HL-60/S4 treated with phorbol 12-myristate 13-acetate at 8.2 ng/mL for 4 days and 3 days (cell line): ENCODE results near the gene CFB.
"Not testable (repeated sequence)": the region's sequence is repeated elsewhere in the genome, so short reads cannot be mapped to it uniquely, and the experiment has no call there.

Experiments used
- in situ Hi-C: fragments of 300-500 bp; cut with MboI; formaldehyde crosslinking; loops from 2 replicates; pipeline ENCODE4 v1.15.0; 2022; ENCODE audit warnings: low sequenced_read_pairs

CFB gene

DNA sequence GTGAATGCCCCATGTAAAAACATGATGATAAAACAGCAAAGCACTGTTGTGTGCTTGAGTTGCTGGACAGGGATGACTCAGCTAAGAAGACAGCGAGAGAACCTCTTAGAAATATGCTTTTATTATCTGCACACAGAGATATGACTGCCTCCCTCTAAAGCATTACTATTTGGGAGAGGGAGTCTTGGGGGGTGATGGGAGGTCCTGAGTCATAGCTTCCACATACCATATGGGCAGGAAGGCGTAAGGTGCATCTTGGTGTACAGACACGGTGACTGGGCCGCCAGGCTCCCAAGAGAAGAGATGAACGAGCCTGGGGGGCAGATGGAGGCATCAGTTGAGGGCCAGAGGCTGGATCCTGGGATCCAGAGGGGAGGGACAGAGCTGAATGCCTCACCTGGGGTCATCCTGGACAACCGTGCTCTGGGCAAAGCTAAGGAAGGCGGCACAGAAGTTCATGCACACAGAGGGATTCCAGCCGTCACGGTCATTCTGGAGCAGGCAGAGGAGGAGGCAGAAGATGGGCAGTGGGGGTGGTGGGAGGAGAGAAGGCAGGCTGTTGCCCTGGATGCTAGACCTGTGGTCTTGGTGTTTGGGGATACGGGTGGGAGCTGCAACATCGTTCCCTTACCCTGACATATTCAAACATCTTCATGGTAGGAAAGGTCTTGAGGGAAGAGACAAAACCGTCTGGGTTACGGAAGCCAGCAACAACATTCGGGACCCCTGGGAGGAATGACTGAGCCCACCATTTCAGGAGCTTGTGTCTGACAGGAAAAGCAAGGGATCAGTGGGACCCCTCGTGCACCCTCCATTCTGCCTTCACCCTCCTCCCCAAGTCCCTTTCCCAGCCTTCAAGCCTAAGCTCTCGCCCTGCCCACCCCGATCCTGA lies 24.1 kb downstream of the CFB start:
- in situ Hi-C loops = loop anchor here (25.0 kb wide), 1 partner anchor 308 kb away; the partner anchor contains the start of genes APOM, BAG6, C6orf47 and CSNK2B

DNA sequence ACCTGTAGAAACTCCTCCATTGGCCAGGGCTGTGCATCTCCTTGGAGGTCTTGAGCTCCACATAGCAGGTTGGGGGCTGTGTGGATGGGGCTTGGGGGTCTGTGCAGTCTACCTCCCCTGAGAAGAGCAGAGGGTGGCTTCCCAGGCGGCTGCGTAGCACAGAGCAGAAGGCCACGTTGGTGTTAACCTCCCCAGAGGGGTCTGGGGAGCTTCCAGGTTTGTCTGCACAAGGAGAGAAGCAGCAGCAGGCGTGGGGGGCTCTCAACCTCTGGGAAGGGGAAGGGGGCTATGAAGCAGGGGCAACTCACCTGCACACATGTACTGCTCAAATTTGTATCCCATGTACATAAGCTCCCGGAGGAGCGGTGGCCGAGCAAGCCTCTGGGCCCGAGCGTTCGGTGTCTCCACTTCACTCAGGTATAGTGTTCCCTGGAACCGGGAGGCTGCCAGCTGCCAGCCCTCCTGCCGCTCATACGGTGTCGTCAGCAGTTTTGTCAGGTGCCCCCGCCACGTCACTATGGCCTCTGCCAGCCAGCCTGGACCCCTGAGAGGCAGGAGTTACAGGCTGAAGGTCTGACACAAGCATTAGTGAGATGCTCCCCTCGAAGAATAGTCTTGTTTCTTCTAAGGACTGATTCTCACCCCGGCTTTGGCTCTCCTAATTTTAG lies 24.8 kb downstream of the CFB start:
- in situ Hi-C loops = loop anchor here (25.0 kb wide), 1 partner anchor 308 kb away; the partner anchor contains the start of genes APOM, BAG6, C6orf47 and CSNK2B

DNA sequence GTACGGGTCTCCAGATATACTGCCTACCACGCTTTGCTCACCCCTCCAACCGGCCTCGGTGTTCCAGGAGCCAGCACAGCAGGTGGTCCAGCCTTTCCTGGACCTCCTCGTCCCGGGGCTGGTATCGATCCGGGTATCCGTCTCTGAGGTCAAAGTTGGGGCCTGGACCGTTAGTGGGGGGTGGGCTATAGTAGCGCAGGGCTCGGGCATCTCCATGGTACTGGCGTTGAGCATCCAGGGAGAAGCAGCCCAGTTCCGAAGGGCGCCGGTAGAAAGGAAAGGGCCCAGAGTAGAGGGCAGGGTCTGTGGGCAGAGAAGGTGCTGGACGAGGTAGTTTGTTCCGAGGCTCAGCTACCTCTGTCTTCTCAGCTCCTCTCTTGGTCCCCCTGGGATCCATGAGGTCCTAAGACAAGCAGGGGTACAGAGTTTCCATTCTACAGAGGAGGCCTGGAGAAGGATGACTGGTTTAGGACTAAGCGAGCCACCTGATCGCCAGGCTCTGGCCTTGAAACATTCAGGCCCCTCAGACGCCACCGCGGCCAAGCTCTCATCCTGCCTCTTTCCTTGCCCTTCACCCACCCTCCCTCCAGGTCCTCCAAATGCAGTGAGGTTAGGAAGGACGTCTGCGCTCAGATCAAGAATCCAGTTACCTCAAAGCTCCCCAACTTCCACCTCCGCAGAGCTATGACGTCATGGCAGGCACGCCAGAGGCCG lies 25.5 kb downstream of the CFB start:
- in situ Hi-C loops = loop anchor here (25.0 kb wide), 1 partner anchor 309 kb away; the partner anchor contains the start of genes APOM, BAG6, C6orf47 and CSNK2B

DNA sequence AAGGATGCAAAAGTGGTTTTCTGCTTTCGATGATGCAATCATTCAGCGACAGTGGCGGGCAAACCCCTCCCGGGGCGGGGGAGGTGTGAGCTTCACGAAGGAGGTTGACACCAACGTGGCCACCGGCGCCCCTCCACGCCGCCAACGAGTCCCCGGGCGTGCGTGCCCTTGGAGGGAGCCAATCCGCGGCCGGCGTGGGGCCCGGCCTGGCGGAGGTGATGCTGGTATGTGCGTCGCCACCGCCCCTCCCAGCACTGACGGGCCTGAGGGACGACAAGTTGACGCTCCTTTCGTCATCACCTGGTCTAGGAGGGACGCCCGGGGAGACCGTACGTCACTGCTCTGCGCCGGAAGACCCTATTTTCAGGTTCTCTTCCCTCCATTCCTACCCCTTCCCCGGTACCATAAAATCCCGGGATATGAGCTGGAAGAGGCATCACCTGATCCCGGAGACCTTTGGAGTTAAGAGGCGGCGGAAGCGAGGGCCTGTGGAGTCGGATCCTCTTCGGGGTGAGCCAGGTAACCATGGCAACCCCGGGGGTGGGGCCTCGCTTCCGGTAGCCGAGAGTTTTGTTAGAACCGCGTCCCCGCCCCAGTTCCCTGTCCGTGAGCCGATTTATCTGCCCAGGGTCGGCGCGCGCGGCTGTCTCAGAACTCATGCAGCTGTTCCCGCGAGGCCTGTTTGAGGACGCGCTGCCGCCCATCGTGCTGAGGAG lies 26.3 kb downstream of the CFB start, which contains the start of gene DXO:
Gene DXO, minus strand, starts transcription at position 146 of the 716 bp plus-strand sequence. CDS start 463 bp downstream, outside the sequence.
- in situ Hi-C loops = loop anchor here (25.0 kb wide), 1 partner anchor 310 kb away; the partner anchor contains the start of genes APOM, BAG6, C6orf47 and CSNK2B

DNA sequence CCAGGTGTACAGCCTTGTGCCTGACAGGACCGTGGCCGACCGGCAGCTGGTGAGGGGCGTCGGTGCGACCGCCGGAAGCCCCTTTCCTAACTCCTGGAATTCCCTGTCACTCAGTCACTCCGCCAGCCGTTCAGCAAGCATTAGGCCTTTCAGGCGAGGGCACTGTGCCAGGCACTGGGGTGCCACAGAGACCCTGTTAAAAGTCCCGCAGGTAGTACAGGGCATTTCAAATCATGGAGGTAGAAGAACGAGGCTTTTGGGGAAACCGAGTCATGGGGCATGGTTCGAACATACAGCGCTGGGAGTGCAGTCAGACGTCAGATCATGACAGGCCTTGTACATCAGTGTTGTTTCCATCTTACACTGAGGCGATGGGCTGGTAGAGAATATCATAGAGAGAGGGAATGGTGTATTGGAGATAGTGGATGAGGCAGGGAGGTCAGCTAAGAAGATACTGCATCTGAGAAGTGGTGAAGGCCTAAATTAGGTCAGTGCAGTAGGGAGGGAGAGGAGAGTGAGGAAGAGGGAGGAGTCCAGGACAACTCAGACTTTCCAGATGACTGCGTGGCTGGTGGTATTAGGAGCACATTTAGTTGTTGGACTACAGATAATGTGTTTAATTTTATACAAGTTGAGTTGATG lies 26.9 kb downstream of the CFB start:
- in situ Hi-C loops = loop anchor here (25.0 kb wide), 1 partner anchor 311 kb away; the partner anchor contains the start of genes APOM, BAG6, C6orf47 and CSNK2B

DNA sequence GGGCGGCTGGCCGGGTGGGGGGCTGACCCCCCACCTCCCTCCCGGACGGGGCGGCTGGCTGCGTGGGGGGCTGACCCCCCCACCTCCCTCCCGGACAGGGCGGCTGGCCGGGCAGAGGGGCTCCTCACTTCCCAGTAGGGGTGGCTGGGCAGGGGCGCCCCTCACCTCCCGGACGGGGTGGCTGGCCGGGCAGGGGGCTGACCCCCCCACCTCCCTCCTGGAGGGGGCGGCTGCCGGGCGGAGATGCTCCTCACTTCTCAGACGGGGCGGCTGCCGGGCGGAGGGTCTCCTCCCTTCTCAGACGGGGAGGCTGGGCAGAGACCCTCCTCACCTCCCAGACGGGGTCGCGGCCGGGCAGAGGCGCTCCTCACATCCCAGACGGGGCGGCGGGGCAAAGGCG lies 30.2 kb downstream of the CFB start:
- in situ Hi-C loops = not testable (repeated sequence)

DNA sequence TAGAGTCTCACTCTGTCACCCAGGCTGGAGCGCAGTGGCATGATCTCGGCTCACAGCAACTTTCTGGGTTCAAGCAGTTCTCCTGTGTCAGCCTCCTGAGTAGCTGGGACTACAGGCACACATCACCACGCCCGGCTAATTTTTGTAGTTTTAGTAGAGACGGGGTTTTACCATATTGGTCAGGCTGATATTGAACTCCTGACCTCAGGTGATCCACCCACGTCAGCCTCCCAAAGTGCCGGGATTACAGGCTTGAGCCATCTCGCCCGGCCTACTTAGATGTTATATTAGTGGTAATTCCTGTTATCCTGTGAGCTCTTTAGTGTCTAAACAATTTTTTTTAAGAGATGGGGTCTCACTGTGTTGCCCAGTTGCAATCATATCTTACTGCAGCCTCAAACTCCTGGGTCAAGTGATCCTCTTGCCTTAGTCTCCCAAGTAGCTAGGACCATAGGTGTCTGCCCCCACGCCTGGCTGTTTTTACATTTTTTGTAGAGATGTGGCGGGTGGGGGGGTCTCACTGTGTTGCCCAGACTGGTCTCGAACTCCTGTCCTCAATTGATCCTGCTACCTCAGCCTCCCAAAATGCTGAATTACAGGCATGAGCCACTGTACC lies 32.0 kb downstream of the CFB start:
- in situ Hi-C loops = no loop called here

DNA sequence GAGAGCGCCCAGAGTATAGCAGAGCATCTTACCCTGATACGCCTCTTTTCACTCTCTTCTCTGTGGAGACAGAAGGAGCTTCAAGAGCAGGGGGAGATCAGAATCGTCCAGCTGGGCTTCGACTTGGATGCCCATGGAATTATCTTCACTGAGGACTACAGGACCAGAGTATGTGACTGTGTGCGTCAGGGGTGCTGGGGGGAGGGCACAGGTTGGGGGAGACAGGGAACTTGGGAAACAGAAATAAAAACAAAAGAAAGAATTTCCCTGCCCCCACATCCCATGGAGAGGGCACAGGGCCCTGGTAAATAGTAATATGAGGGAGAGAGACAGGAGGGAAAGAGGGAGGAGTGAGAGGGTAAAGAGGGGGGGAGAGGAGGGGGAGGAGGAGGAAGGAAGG lies 32.9 kb downstream of the CFB start:
- in situ Hi-C loops = no loop called here

DNA sequence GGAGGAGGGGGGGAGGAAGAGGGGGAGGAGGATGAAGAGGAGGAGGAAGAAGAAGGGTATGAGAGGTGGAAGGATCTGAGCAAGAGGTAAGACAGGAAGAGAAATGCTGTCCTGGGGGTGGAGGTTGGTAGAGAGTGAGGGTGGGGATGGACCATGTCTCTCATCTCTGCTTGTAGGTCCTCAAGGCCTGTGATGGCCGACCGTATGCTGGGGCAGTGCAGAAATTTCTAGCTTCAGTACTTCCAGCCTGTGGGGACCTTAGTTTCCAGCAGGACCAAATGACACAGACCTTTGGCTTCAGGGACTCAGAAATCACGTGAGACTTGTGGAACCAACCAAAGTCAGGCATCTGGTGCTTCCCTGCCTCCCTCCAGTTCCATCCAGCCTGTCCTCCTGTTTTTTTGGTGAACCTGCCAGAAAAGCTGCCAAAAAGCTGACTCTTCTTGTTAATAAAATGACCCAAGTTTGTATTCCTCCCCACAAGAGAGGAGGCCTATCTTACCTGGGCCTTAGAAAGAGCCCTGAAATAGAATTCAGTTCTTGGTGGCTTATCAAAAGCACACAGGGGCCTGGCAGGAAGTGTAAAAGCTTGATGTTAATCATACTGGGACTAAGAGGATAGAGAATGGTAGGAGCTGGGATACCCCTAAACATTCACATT lies 33.5 kb downstream of the CFB start:
- in situ Hi-C loops = no loop called here

DNA sequence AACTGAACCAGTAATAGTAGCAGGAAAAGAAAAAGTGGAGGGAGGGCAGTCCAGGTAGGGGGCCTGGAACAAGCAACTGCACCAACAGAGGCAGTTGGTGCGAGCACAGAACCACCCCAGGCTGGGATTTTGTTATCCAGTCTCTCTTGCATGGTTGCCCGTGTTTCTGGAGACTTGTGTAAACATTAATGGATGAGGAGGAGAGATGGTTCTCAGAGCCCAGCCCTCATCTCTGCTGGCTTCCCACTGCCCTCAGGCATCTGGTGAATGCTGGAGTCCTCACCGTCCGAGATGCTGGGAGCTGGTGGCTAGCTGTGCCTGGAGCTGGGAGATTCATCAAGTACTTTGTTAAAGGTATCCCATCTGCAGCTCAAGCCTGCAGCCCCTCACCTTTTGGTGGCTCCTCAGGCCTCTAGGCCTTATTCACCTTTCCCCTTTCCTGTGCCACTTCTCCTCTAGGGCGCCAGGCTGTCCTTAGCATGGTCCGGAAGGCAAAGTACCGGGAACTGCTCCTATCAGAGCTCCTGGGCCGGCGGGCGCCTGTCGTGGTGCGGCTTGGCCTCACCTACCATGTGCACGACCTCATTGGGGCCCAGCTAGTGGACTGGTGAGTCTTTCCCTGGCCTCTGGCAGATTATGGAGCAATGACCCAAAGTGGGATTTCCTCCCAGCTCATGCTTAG lies 34.4 kb downstream of the CFB start:
- in situ Hi-C loops = not testable (repeated sequence)

DNA sequence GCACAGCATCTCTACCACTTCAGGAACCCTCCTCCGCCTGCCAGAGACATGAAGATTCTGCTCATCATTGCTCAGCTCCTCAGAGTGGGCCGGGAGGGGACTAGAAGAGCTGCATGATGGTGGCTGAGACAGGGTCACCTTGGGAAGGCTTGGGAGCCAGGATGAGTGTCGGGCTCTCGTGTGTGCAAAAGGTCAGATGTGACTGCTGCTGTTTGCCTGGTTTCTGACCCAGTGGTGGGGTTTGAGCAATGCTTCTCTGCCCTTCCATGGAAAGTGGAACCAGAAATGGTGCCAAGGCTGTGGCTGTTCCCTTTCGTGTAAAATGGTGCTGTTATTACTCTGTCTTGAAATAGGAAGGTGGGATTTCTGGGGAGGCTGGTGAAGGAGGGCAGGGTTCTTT lies 35.1 kb downstream of the CFB start:
- in situ Hi-C loops = not testable (repeated sequence)

DNA sequence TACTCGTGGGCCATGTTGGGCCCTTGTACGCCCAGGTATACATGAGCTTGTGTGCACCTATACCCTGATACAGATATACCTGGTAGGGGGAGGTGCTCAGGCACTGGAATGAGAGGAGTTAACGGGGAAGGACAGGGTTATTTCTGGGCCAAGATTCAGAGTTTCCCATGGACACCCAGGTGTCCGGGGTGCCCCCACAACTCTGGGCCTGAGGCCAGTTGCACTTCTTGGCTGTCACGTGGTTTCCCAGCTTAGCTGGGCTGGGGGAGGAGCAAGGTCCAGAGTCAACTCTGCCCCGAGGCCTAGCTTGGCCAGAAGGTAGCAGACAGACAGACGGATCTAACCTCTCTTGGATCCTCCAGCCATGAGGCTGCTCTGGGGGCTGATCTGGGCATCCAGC lies 35.8 kb downstream of the CFB start, which contains the start of gene C4A:
Gene C4A, plus strand, starts transcription at position 314 of the 400 bp plus-strand sequence. Its CDS starts 51 bp downstream, at position 365.
- in situ Hi-C loops = not testable (repeated sequence)

DNA sequence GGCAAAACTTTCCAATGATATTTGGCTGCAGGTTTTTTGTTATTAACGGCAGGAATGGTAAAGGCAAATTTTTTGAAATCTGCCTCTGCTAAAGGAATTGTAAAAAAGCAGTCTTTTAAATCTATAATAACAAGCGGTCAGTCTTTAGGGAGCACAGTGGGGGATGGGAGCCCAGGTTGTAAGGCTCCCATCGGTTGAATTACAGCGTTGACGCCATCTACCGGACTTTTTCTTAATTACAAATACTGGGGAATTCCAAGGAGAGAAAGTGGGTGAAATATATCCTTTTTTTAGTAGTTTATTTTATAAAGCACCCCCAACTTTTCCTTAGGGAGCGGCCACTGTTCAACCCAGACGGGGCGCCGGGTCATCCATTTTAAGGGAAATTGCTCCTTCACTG lies 43.5 kb downstream of the CFB start:
- in situ Hi-C loops = not testable (repeated sequence)

DNA sequence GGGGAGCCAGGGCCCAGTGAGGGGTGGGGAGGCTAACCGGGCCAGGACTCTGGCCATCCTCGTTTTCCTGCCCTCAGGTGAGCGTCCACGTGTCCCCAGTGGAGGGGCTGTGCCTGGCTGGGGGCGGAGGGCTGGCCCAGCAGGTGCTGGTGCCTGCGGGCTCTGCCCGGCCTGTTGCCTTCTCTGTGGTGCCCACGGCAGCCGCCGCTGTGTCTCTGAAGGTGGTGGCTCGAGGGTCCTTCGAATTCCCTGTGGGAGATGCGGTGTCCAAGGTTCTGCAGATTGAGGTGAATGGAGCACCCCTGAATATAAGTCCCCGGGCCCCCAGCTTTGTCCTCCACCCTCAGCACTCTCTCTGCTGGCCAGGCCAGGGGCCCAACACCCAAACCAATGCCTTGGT lies 48.5 kb downstream of the CFB start:
- in situ Hi-C loops = not testable (repeated sequence)

DNA sequence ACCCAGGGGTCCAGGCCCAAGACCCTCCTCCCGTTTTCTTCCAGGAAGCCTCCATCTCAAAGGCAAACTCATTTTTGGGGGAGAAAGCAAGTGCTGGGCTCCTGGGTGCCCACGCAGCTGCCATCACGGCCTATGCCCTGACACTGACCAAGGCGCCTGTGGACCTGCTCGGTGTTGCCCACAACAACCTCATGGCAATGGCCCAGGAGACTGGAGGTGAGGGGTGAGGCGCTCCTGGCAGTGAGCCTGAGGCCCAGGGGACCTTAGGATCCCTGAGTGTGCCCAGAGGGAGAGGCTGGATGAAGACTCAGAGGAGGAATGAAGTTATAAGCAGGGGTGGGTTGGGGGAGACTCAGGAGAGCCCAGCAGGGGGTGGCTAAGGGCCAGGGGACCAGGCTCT lies 50.5 kb downstream of the CFB start:
- in situ Hi-C loops = not testable (repeated sequence)
